HepG2 (cell line): Measurements from ENCODE around the gene HIRA. TPM values are rescaled to one million over a fixed set of nuclear protein-coding genes. Genes with fewer than 3 reads are reported as not detected.
"Not testable (repeated sequence)": the region's sequence is repeated elsewhere in the genome, so short reads cannot be mapped to it uniquely, and the experiment has no call there.

Source experiments
- ATAC-seq: fragments of 200-7000 bp; cut with Tn5 transposase; 3 replicates; pipeline ENCODE4 v1.9.1; 2020; ENCODE audit warnings: mild to moderate bottlenecking, moderate library complexity
- BruUV-seq: library from RNA; stranded (reverse); fragments of 400-500 nt; replicated peaks from 2 replicates; lab custom pipeline; 2021; lab: Mats Ljungman, UMichigan
- CTCF ChIA-PET: fragments of 300-600 bp; formaldehyde crosslinking; extraction: SDS; loops from one replicate; lab custom pipeline; 2021; ENCODE audit warnings: low total read pairs, inconsistent platforms, low intra/inter-chr PET ratio; lab: Yijun Ruan, JAX
- POLR2A ChIA-PET: fragments of 350-600 bp; sonication (Branson Sonifier 250); formaldehyde crosslinking; loops from one replicate; lab custom pipeline; 2020; ENCODE audit warnings: antibody characterized with exemption, inconsistent platforms; lab: Yijun Ruan, JAX
- DNase-seq: peaks from one replicate; pipeline ENCODE4 v3.0.0-alpha.2; 2015; ENCODE audit warnings: low spot score
- FAIRE-seq: peaks from 3 replicates; lab custom pipeline; 2011; peaks lifted over from hg19 to GRCh38; lab: Jason Lieb, UNC
- H2AFZ ChIP-seq: one replicate; pipeline ENCODE4 v1.6.1; 2011; ENCODE audit warnings: low read length, inconsistent platforms
- H3K27ac ChIP-seq: fragments of 300-600 bp; 3 replicates; pipeline ENCODE4 v1.8.0; 2011; ENCODE audit warnings: mixed run types, mild to moderate bottlenecking, mixed read lengths, low read length, inconsistent platforms; ENCODE audit not compliant: insufficient read depth; ENCODE audit errors: extremely low read length
- H3K27me3 ChIP-seq, 2 experiments: fragments of 200-600 bp in 1 of 2; 2 replicates in 1 of 2; 3 replicates in 1 of 2; pipeline versions ENCODE4 v1.6.0 to v1.8.0; 2011; ENCODE audit warnings: low read length in 2 of 2, mild to moderate bottlenecking in 2 of 2, moderate library complexity in 2 of 2, inconsistent platforms in 1 of 2; ENCODE audit not compliant: insufficient read depth in 2 of 2, control insufficient read depth in 1 of 2
- H3K36me3 ChIP-seq, 2 experiments: fragments of 200-600 bp in 1 of 2; replicated peaks in 1 of 2; 2 replicates in 1 of 2; 3 replicates in 1 of 2; pipeline versions ENCODE4 v1.5.1 to v1.8.0; 2011; ENCODE audit warnings: low read length in 2 of 2, inconsistent platforms in 1 of 2; ENCODE audit not compliant: insufficient read depth in 2 of 2, control insufficient read depth in 1 of 2
- H3K4me1 ChIP-seq: 2 replicates; pipeline ENCODE4 v1.5.1; 2012; ENCODE audit warnings: low read length, inconsistent platforms; ENCODE audit not compliant: insufficient read depth
- H3K4me2 ChIP-seq: 2 replicates; pipeline ENCODE4 v1.6.0; 2011; ENCODE audit warnings: low read depth, low read length, inconsistent platforms
- H3K4me3 ChIP-seq, 3 experiments: fragments of 200-600 bp in 1 of 3; sonication (generic), shearing (Covaris generic) in 1 of 3; replicated peaks in 1 of 3; 2 replicates each; pipeline ENCODE4 v1.5.1; 2011 to 2016; ENCODE audit warnings: low read length in 3 of 3, inconsistent platforms in 2 of 3, low read depth in 2 of 3, mild to moderate bottlenecking in 2 of 3, control low read depth in 1 of 3, mixed read lengths in 1 of 3; ENCODE audit not compliant: insufficient read depth in 1 of 3
- H3K79me2 ChIP-seq: one replicate; pipeline ENCODE4 v1.6.1; 2011; ENCODE audit warnings: low read length, inconsistent platforms; ENCODE audit not compliant: insufficient read depth
- H3K9ac ChIP-seq: 2 replicates; pipeline ENCODE4 v1.6.0; 2011; ENCODE audit warnings: mild to moderate bottlenecking, low read depth, low read length, inconsistent platforms; ENCODE audit not compliant: insufficient read depth
- H3K9me3 ChIP-seq: 2 replicates; pipeline ENCODE4 v1.5.1; 2012; ENCODE audit warnings: mild to moderate bottlenecking, low read length
- H4K20me1 ChIP-seq: 2 replicates; pipeline ENCODE4 v1.6.0; 2011; ENCODE audit warnings: inconsistent platforms, mild to moderate bottlenecking, low read length, moderate library complexity; ENCODE audit not compliant: insufficient read depth
- NFATC3 ChIP-seq: sonication (generic); formaldehyde crosslinking; IDR thresholded peaks from 2 replicates; pipeline ENCODE4 v1.5.1; 2020; ENCODE audit warnings: mild to moderate bottlenecking, missing genetic modification reagents
- SALL2 ChIP-seq: sonication (generic); formaldehyde crosslinking; IDR thresholded peaks from 2 replicates; pipeline ENCODE4 v1.8.1; 2023; ENCODE audit warnings: mild to moderate bottlenecking, missing genetic modification reagents, inconsistent platforms
- SMAD1 ChIP-seq: sonication (generic); formaldehyde crosslinking; IDR thresholded peaks from 2 replicates; pipeline ENCODE4 v1.4.0; 2020; ENCODE audit warnings: missing genetic modification reagents, low read depth, mild to moderate bottlenecking, borderline replicate concordance
- SMAD3 ChIP-seq: sonication (generic); formaldehyde crosslinking; IDR thresholded peaks from 2 replicates; pipeline ENCODE4 v1.4.0; 2020; ENCODE audit warnings: missing genetic modification reagents
- ZFP41 ChIP-seq: sonication (generic); formaldehyde crosslinking; IDR thresholded peaks from 2 replicates; pipeline ENCODE4 v1.4.0; 2020; ENCODE audit warnings: mild to moderate bottlenecking, missing genetic modification reagents, borderline replicate concordance
- ZNF333 ChIP-seq: sonication (generic); formaldehyde crosslinking; IDR thresholded peaks from 2 replicates; pipeline ENCODE4 v1.4.0; 2020; ENCODE audit warnings: mild to moderate bottlenecking, missing genetic modification reagents, borderline replicate concordance
- ZNF724P ChIP-seq: sonication (generic); formaldehyde crosslinking; IDR thresholded peaks from 2 replicates; pipeline ENCODE4 v1.8.0; 2022; ENCODE audit warnings: missing genetic modification reagents, borderline replicate concordance
- ZNF781 ChIP-seq: sonication (generic); formaldehyde crosslinking; IDR thresholded peaks from 2 replicates; pipeline ENCODE4 v1.5.1; 2020; ENCODE audit warnings: borderline replicate concordance, mild to moderate bottlenecking, missing genetic modification reagents; ENCODE audit errors: not compliant biosample characterization
- WGBS: methylation state at CpG from one replicate; pipeline ENCODE4 v1.1.6; 2017; ENCODE audit warnings: low lambda C conversion rate; 5-methylcytosine and 5-hydroxymethylcytosine counted together
- in situ Hi-C: cut with HindIII; loops from 2 replicates; pipeline ENCODE4 v1.10.0; 2017; ENCODE audit warnings: low pct_unique_long_range_greater_than_20kb; ENCODE audit not compliant: extremely low pct_ligation_motif_present
- intact Hi-C: fragments of 100-400 bp; cut with micrococcal nuclease; formaldehyde crosslinking; loops from one replicate; pipeline ENCODE4 v1.10.0; 2022; ENCODE audit not compliant: unreplicated experiment
- polyA plus RNA-seq, 8 experiments: library from polyadenylated mRNA; depleted of rRNA in 3 of 8; stranded (reverse) in 7 of 8; unstranded in 1 of 8; fragments of >200 nt; fragmentation: Illumina TruSeq in 4 of 8; extraction: Trizol in 4 of 8; gene quantifications; 2 replicates each; pipeline versions ENCODE4 v1.2.1 to v1.2.3, GENCODE V29; 2011 to 2016; ENCODE audit warnings: low read depth in 4 of 8, missing spikeins in 1 of 8, mixed read lengths in 1 of 8; ENCODE audit not compliant: insufficient read depth in 1 of 8
- total RNA-seq, 5 experiments: library from RNA; depleted of rRNA; stranded (reverse); fragments of >200 nt; fragmentation: Illumina TruSeq; extraction: Trizol; gene quantifications; 2 replicates each; pipeline ENCODE4 v1.2.3, GENCODE V29; 2016; ENCODE audit warnings: low read depth in 1 of 5
- TF ChIP-seq, protein P1 (sequence below): sonication (generic); formaldehyde crosslinking; IDR thresholded peaks from 2 replicates; pipeline ENCODE4 v1.5.0; 2020; ENCODE audit warnings: mild to moderate bottlenecking, missing genetic modification reagents
- TF ChIP-seq, protein P2 (sequence below), 2 experiments: fragments of 450-650 bp in 1 of 2; sonication (generic) in 1 of 2; formaldehyde crosslinking; IDR thresholded peaks; 2 replicates each; pipeline versions ENCODE4 v1.5.0 to v1.8.0; 2020 to 2022; ENCODE audit warnings: mild to moderate bottlenecking in 1 of 2, missing genetic modification reagents in 1 of 2

HIRA gene
- total and polyA plus RNA-seq, 2 of the 13 experiments (the other 11 are each of a cell fraction or from before 2014, with no cell fraction given): 21.5 to 29.2 TPM

DNA sequence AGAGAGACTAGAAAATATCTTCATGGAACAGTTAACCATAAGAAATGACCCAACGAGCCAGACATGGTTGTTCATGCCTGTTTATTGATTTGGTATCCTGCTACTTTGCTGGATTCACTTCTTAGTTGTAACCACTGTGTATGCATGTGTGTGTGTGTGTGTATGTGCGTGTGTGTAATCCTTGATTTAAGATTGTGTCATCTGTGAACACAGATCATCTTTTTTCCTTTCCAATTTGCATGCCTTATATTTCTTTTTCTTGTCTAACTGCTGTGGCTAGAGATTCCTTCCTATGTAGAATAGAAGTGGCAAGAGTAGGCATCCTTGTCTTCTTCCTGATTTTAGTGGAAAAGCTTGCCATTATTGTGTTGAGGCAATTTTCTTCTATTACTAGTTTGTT, 123.7 kb downstream of the HIRA start (continued):
- TF ChIP-seq, protein P1, sequence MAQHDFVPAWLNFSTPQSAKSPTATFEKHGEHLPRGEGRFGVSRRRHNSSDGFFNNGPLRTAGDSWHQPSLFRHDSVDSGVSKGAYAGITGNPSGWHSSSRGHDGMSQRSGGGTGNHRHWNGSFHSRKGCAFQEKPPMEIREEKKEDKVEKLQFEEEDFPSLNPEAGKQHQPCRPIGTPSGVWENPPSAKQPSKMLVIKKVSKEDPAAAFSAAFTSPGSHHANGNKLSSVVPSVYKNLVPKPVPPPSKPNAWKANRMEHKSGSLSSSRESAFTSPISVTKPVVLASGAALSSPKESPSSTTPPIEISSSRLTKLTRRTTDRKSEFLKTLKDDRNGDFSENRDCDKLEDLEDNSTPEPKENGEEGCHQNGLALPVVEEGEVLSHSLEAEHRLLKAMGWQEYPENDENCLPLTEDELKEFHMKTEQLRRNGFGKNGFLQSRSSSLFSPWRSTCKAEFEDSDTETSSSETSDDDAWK: no peak
- TF ChIP-seq ZFP41 (CRISPR knock-in tag) (no peak), SMAD3 (CRISPR knock-in tag) (no peak)

DNA sequence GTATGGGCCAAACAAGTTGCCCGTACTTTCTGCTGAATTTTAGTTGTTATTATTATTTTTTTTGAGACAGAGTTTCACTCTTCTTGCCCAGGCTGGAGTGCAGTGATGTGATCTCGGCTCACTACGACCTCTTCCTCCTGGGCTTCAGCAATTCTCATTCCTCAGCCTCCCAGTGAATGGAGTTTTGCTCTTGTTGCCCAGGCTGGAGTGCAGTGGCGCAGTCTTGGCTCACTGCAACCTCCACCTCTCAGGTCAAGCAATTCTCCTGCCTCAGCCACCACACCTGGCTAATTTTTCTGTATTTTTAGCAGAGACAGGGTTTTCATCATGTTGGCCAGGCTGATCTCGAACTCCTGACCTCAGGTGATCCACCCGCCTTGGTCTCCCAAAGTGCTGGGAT, 125.0 kb downstream of the HIRA start:
- intact Hi-C loops: loop anchor here (10.0 kb wide), 1 partner anchor 168 kb away; the partner anchor contains the start of genes CDC45 and UFD1
- H4K20me1 ChIP-seq, H3K9me3 ChIP-seq, H3K79me2 ChIP-seq, H3K27ac ChIP-seq, H3K4me2 ChIP-seq, ATAC-seq, DNase-seq, FAIRE-seq, CTCF ChIA-PET, H3K4me1 ChIP-seq, H3K9ac ChIP-seq, BruUV-seq, H3K36me3 ChIP-seq, H3K27me3 ChIP-seq, in situ Hi-C loops, H2AFZ ChIP-seq, H3K4me3 ChIP-seq, POLR2A ChIA-PET: not testable (repeated sequence)
- WGBS: 23% methylated on average over 6 of the region's 6 CpGs

DNA sequence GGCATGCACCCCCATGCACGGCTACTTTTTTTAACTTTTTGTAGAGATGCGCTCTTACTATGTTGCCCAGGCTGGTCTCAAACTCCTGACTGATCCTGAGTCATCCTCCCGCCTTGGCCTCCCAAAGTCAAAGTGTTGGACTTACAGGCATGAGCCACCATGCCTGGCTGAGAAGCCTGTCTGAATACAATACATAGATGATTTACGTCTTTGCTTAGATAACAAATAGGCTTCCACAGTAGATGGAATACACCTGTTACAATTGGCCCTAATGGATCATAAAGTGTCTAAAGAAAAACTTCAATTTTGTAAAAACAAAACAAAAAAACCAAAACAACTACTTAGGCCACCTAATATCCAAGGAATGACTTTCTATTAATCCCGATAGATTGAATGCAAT, 127.0 kb downstream of the HIRA start:
- no peak overlapping the region for H3K4me2 ChIP-seq
- no peak for ATAC-seq
- intact Hi-C loops (loop anchor here (10.0 kb wide), 1 partner anchor 170 kb away; the partner anchor contains the start of genes CDC45 and UFD1), in situ Hi-C loops (no loop called here)
- H4K20me1 ChIP-seq: no peaks in the 10 kb centered on the region
- no peak for FAIRE-seq
- WGBS: 48% methylated on average over 5 of the region's 5 CpGs
- no TSS peak for BruUV-seq
- no peak for TF ChIP-seq SALL2 (CRISPR knock-in tag)
- no peak for TF ChIP-seq NFATC3 (CRISPR knock-in tag)
- TF ChIP-seq SMAD1: no peak
- TF ChIP-seq ZNF781 (CRISPR knock-in tag): no peak
- TF ChIP-seq, protein P2, sequence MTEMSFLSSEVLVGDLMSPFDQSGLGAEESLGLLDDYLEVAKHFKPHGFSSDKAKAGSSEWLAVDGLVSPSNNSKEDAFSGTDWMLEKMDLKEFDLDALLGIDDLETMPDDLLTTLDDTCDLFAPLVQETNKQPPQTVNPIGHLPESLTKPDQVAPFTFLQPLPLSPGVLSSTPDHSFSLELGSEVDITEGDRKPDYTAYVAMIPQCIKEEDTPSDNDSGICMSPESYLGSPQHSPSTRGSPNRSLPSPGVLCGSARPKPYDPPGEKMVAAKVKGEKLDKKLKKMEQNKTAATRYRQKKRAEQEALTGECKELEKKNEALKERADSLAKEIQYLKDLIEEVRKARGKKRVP (CRISPR knock-in tag; IDR thresholded peaks at IDR 0.05): no peak
- TF ChIP-seq ZNF333 (CRISPR knock-in tag): no peak
- no peak for TF ChIP-seq ZNF724P
- no peak overlapping the region for H3K4me3 ChIP-seq
- no peaks in the 10 kb centered on the region for H3K4me1 ChIP-seq
- no peak for DNase-seq
- H3K9ac ChIP-seq: no peak overlapping the region
- no peaks in the 10 kb centered on the region for H3K36me3 ChIP-seq
- no peaks in the 10 kb centered on the region; a peak in 1 of 5 replicates for H3K27me3 ChIP-seq
- H3K79me2 ChIP-seq: no peaks in the 10 kb centered on the region
- ChIA-PET POLR2A (no interaction called here), CTCF (no interaction called here)
- H2AFZ ChIP-seq: no peak overlapping the region
- H3K27ac ChIP-seq: no peak overlapping the region
- no peaks in the 10 kb centered on the region for H3K9me3 ChIP-seq
